ENCODE measurements around the gene OR9I1.

Gene OR9I1

DNA sequence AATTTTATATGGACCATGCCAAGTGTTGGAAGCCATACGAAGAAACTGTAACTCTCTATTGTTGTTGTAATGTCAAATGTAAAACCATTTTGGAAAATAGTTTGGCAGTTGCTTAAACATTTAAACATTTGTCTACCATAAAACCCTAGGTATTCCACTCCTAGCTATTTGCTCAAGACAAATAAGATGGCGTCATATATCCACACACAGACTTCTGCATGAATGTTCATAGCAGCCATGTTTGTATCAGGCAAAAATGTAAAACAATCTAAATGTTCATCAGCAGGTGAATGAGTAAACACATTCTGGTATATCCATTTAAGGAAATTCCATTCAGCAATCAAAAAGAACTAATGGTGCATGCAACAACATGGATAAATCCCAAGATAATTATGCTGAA, 27.9 kb downstream of the OR9I1 start:
- Histone ChIP-seq H3K4me3 (ENCODE audit: low read length) (no peak overlapping the region), H3K9me3 (ENCODE audit: insufficient read depth, low read depth, low read length) (no peaks in the 10 kb centered on the region), H3K27me3 (ENCODE audit: insufficient read depth, low read length) (no peaks in the 10 kb centered on the region), H3K9ac (ENCODE audit: low read depth, low read length) (no peak overlapping the region), H3K4me1 (ENCODE audit: insufficient read depth, low read length) (no peaks in the 10 kb centered on the region), H3K27ac (ENCODE audit: low read depth, low read length) (no peak overlapping the region), H3K36me3 (ENCODE audit: insufficient read depth, low read length) (no peaks in the 10 kb centered on the region)
- 90% methylated on average over 1 of the region's 2 CpGs for WGBS

DNA sequence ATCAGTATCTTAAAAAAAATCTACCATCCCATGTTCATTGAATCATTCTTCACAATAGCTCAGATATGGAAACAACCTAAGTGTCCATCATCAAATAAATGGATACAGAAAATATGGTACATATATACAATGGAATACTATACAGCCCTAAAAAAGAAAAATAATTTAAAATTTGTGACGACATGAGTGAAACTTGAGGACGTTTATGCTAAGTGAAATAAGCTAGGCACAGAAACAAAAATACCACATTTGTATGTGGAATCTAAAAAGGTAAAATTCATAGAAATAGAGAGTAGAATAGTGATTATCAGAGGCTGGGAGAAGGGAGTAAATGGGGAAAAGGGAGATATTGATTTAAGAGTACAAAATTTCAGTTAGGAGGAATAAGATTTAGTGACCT, 38.8 kb downstream of the OR9I1 start:
- Histone ChIP-seq H3K4me3 (ENCODE audit: low read length) (no peak overlapping the region), H3K27me3 (ENCODE audit: insufficient read depth, low read length) (no peaks in the 10 kb centered on the region), H3K36me3 (ENCODE audit: insufficient read depth, low read length) (no peaks in the 10 kb centered on the region), H3K27ac (ENCODE audit: low read depth, low read length) (no peak overlapping the region), H3K9me3 (ENCODE audit: insufficient read depth, low read depth, low read length) (no peaks in the 10 kb centered on the region), H3K4me1 (ENCODE audit: insufficient read depth, low read length) (no peaks in the 10 kb centered on the region), H3K9ac (ENCODE audit: low read depth, low read length) (no peak overlapping the region)
- 82% methylated on average over 2 of the region's 2 CpGs for WGBS

DNA sequence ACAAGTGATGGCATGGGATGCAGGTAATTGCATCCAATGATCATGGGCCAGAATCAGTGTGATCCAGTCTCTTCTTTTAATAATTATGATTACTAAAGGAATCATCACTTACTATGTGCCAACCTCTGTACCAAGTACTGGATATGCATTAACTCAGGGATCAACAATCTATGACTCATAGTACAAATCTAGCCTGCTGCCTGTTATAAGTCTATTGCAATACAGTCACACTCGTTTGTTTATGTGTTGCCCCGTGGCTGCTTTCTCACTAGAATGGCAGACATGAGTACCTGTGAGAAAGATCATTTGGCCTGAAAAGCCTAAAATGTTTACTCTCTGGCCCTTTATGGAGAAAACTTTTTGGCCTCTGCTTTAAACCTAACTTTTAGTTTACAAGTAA, 49.5 kb downstream of the OR9I1 start:
- Histone ChIP-seq H3K27ac (ENCODE audit: low read depth, low read length) (no peak overlapping the region), H3K27me3 (ENCODE audit: insufficient read depth, low read length) (no peaks in the 10 kb centered on the region)

DNA sequence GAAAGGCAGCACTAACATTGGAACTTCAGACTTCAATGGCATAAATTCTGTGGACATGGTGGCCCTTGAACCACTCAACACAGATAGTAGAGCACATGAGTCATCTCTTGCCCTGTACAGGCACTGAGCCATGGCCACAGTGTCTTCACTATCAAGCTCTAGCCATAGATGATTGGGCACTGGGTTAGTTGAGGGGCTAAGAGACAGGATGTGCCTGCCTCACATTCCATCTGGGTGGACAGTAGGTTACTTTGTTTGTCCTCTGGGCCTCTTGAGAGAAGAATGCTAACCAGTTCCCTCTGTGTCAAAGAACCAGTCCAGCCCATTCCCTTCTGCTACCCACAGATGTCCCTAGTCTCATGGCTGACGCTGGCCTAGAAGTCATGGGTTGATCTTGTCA, 54.7 kb downstream of the OR9I1 start:
- H3K9me3 ChIP-seq (ENCODE audit: insufficient read depth, low read depth, low read length), result no peaks in the 10 kb centered on the region
- H3K4me3 ChIP-seq (ENCODE audit: low read length), result no peak overlapping the region
- no peak overlapping the region for H3K9ac ChIP-seq (ENCODE audit: low read depth, low read length)
- H3K4me1 ChIP-seq (ENCODE audit: insufficient read depth, low read length), result no peaks in the 10 kb centered on the region
- H3K27me3 ChIP-seq (ENCODE audit: insufficient read depth, low read length), result no peaks in the 10 kb centered on the region
- H3K36me3 ChIP-seq (ENCODE audit: insufficient read depth, low read length), result no peaks in the 10 kb centered on the region
- H3K27ac ChIP-seq (ENCODE audit: low read depth, low read length), result no peak overlapping the region
- 83% methylated on average over 1 of the region's 1 CpG for WGBS

More for the DNA sequence above, 49.5 kb downstream of the OR9I1 start:
- 43% methylated on average over 2 of the region's 2 CpGs for WGBS
- Histone ChIP-seq H3K9me3 (ENCODE audit: insufficient read depth, low read depth, low read length) (no peaks in the 10 kb centered on the region), H3K4me1 (ENCODE audit: insufficient read depth, low read length) (no peaks in the 10 kb centered on the region), H3K36me3 (ENCODE audit: insufficient read depth, low read length) (no peaks in the 10 kb centered on the region), H3K4me3 (ENCODE audit: low read length) (no peak overlapping the region), H3K9ac (ENCODE audit: low read depth, low read length) (no peak overlapping the region)

DNA sequence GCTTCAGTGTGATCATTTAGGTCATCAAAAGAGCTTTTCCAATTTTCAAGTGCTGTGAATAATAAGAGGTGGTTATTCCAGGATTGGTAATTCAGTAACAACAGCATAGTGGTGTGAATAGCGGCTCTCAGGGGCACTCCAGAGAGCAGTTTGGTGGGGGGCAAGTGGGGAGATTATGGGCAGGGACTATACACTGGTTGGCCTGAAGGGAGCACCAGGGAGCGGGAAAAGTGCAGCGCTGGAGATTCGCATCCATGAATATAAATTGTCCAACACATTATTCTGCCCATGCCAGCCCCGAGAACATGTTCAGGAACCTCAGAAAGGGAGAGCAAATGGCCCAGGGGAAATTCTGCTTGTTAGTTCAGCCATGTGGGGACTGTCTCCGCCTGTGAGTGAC, 56.7 kb downstream of the OR9I1 start:
- H3K9me3 ChIP-seq (ENCODE audit: insufficient read depth, low read depth, low read length), result no peaks in the 10 kb centered on the region
- no peaks in the 10 kb centered on the region for H3K36me3 ChIP-seq (ENCODE audit: insufficient read depth, low read length)
- H3K27ac ChIP-seq (ENCODE audit: low read depth, low read length), result no peak overlapping the region
- no peaks in the 10 kb centered on the region for H3K4me1 ChIP-seq (ENCODE audit: insufficient read depth, low read length)
- 85% methylated on average over 6 of the region's 6 CpGs for WGBS
- no peaks in the 10 kb centered on the region for H3K27me3 ChIP-seq (ENCODE audit: insufficient read depth, low read length)
- H3K9ac ChIP-seq (ENCODE audit: low read depth, low read length), result no peak overlapping the region
- H3K4me3 ChIP-seq (ENCODE audit: low read length), result no peak overlapping the region

DNA sequence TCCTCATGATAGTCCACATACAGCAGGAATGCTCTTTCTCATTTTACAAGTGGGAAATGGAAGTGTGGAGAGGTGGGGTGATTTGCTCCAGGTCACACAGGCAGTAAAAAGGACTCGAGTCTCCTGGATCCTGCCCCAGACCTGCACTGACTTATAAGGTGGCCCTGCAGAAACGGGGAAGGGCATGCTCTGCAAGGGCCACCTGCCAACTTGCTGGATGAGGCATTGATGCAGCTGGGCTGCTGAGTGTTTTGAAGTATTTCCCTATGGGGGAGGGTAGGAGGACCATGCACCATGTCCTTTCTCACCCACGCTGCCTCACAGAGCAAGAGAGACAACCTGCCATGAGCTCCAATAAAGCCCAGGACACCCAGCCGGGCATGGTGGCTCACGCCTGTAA, 57.6 kb downstream of the OR9I1 start:
- Histone ChIP-seq H3K9ac (ENCODE audit: low read depth, low read length) (no peak overlapping the region), H3K27ac (ENCODE audit: low read depth, low read length) (no peak overlapping the region), H3K27me3 (ENCODE audit: insufficient read depth, low read length) (no peaks in the 10 kb centered on the region), H3K4me3 (ENCODE audit: low read length) (no peak overlapping the region), H3K4me1 (ENCODE audit: insufficient read depth, low read length) (no peaks in the 10 kb centered on the region), H3K36me3 (ENCODE audit: insufficient read depth, low read length) (no peaks in the 10 kb centered on the region), H3K9me3 (ENCODE audit: insufficient read depth, low read depth, low read length) (no peaks in the 10 kb centered on the region)
- 98% methylated on average over 5 of the region's 5 CpGs for WGBS
